Spleen (tissue), 7 donors: ENCODE results near the gene SERINC3.

Experiments
- POLR2A ChIP-seq, 3 donors: fragments of 450-650 bp; IDR thresholded peaks; one replicate each; pipeline ENCODE4 v1.5.1; 2017; ENCODE audit warnings: antibody characterized with exemption in 3 of 3, mild to moderate bottlenecking in 1 of 3
- POLR2AphosphoS5 ChIP-seq, 3 donors: sonication (generic); formaldehyde crosslinking; IDR thresholded peaks; one replicate each; pipeline ENCODE4 v1.5.1; 2017; ENCODE audit warnings: antibody characterized with exemption in 3 of 3
- TF ChIP-seq, protein P1 (sequence below), 11 experiments: fragments of 200-600 bp in 7 of 11; fragments of 450-650 bp in 4 of 11; sonication (generic) in 4 of 11; IDR thresholded peaks in 8 of 11; conservative IDR thresholded peaks in 3 of 11; 1 replicate in 7 of 11; 2 replicates in 4 of 11; pipeline versions ENCODE4 v1.4.0 to v1.8.0; 2016 to 2021; ENCODE audit warnings: antibody characterized with exemption in 11 of 11, inconsistent platforms in 4 of 11, mild to moderate bottlenecking in 1 of 11
- donor health status: DM: no; HTN: no; CAD: no; lungs with moderate emphysema.
- donor health status: DM: no; HTN: no; CAD: no.
- donor health status: DM: no; HTN: no; CAD: no.

DNA sequence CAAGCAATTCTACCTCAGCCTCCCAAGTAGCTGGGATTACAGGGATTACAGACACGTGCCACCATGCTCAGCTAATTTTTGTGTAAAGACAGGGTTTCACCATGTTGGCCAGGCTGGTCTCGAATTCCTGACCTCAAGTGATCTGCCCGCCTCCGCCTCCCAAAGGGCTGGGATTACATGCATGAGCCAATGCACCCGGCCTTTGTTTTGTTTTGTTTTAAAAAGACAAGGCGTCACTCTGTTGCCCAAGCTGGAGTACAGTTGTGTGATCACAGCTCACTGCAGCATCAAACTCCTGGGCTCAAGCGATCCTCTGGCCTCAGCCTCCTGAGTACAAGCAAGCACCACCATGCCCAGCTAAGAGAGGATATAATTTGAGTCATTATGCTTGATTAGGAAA, 5.4 kb downstream of the SERINC3 start:
- TF ChIP-seq, protein P1, sequence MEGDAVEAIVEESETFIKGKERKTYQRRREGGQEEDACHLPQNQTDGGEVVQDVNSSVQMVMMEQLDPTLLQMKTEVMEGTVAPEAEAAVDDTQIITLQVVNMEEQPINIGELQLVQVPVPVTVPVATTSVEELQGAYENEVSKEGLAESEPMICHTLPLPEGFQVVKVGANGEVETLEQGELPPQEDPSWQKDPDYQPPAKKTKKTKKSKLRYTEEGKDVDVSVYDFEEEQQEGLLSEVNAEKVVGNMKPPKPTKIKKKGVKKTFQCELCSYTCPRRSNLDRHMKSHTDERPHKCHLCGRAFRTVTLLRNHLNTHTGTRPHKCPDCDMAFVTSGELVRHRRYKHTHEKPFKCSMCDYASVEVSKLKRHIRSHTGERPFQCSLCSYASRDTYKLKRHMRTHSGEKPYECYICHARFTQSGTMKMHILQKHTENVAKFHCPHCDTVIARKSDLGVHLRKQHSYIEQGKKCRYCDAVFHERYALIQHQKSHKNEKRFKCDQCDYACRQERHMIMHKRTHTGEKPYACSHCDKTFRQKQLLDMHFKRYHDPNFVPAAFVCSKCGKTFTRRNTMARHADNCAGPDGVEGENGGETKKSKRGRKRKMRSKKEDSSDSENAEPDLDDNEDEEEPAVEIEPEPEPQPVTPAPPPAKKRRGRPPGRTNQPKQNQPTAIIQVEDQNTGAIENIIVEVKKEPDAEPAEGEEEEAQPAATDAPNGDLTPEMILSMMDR (IDR thresholded peaks at IDR 0.05 in 8 of 11, conservative IDR thresholded peaks at IDR 0.05 in 3 of 11): no peak
- TF ChIP-seq POLR2AphosphoS5 (IDR thresholded peaks at IDR 0.05) (no peak), POLR2A (IDR thresholded peaks at IDR 0.05) (no peak)
